HAP-1 (cell line): Measurements from ENCODE around the gene GPX5.

Source experiments
- DNase-seq, 2 experiments: peaks; one replicate each; pipeline ENCODE4 v3.0.0-alpha.2; 2016 to 2020; ENCODE audit warnings: low spot score in 2 of 2
- H3K27me3 ChIP-seq: fragments of 250-450 bp; sonication (Bioruptor Pico); 2 replicates; pipeline ENCODE4 v1.5.1; 2020; ENCODE audit warnings: low read depth, mild to moderate bottlenecking, moderate library complexity
- H3K36me3 ChIP-seq: fragments of 250-450 bp; sonication (Bioruptor Pico); replicated peaks from 2 replicates; pipeline ENCODE4 v1.5.1; 2020; ENCODE audit warnings: mild to moderate bottlenecking
- H3K4me1 ChIP-seq: fragments of 250-450 bp; sonication (Bioruptor Pico); 2 replicates; pipeline ENCODE4 v1.5.1; 2020; ENCODE audit warnings: mild to moderate bottlenecking
- H3K4me3 ChIP-seq: fragments of 250-450 bp; sonication (Bioruptor Pico); 2 replicates; pipeline ENCODE4 v1.5.1; 2020; ENCODE audit warnings: mild to moderate bottlenecking, moderate library complexity
- H3K9me3 ChIP-seq: fragments of 250-450 bp; sonication (Bioruptor Pico); 2 replicates; pipeline ENCODE4 v1.5.1; 2020; ENCODE audit warnings: mild to moderate bottlenecking, moderate library complexity
- in situ Hi-C: fragments of 300-500 bp; cut with MboI; formaldehyde crosslinking; loops from 3 replicates; pipeline ENCODE4 v1.14.3; 2020; ENCODE audit warnings: low sequenced_read_pairs, inconsistent platforms, mixed read lengths

GPX5 gene

GRCh38 chr6:28525496-28526039, at the start of gene GPX5:
Gene GPX5, plus strand, starts transcription at chr6:28525881. Its CDS starts 133 bp downstream, at chr6:28526014.
- Histone ChIP-seq H3K27me3 (peaks cover 15% of the 10 kb centered on the region; the same call in 1 of the 2 replicates), H3K9me3 (no peaks in the 10 kb centered on the region)

DNA sequence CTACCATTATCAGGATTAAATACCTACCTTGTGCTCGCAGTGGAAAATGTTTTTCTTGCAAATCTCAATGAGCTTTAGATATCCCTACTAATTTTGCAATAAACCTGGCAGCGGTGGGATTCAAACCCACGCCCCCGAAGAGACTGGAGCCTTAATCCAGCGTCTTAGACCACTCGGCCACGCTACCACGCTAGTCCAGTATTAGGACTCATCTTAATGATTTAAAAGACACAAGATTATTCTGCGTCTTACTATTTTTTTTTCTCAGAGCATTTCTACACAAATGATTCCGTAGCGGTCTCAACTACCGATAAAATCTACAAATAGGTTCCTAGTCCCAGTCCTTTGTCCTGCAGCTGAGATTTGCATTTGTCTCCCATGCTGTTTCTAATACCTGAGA, 47.2 kb upstream of the GPX5 start:
- no peaks in the 10 kb centered on the region for H3K4me1 ChIP-seq
- H3K27me3 ChIP-seq, result peaks cover 13% of the 10 kb centered on the region; the same call in 1 of the 2 replicates
- no peak overlapping the region for H3K4me3 ChIP-seq
- no peak for DNase-seq
- in situ Hi-C loops, result no loop called here
- no peaks in the 10 kb centered on the region for H3K36me3 ChIP-seq
- 0 out of 2 replicates have a peak, but pooled peaks cover 2% of the 10 kb centered on the region for H3K9me3 ChIP-seq

More at GRCh38 chr6:28525496-28526039, at the start of gene GPX5:
- Histone ChIP-seq H3K4me1 (no peaks in the 10 kb centered on the region), H3K4me3 (no peak within 1 kb of the TSS), H3K36me3 (no peaks in the 10 kb centered on the region)
- DNase-seq, result no peak
- in situ Hi-C loops, result no loop called here

GRCh38 chr6:28480253-28480932, 45.3 kb upstream of the GPX5 start:
- in situ Hi-C loops, result no loop called here
- DNase-seq, result no peak
- peaks cover 13% of the 10 kb centered on the region; the same call in 1 of the 2 replicates for H3K27me3 ChIP-seq

GRCh38 chr6:28485482-28485881, 40.2 kb upstream of the GPX5 start:
- no peak overlapping the region for H3K4me3 ChIP-seq
- DNase-seq, result no peak

More at GRCh38 chr6:28480253-28480932, 45.3 kb upstream of the GPX5 start:
- Histone ChIP-seq H3K4me3 (no peak overlapping the region), H3K9me3 (0 out of 2 replicates have a peak, but pooled peaks cover 2% of the 10 kb centered on the region), H3K4me1 (no peaks in the 10 kb centered on the region), H3K36me3 (no peaks in the 10 kb centered on the region)

GRCh38 chr6:28486533-28486932, 39.1 kb upstream of the GPX5 start:
- Histone ChIP-seq H3K4me1 (no peaks in the 10 kb centered on the region), H3K9me3 (no peaks in the 10 kb centered on the region), H3K27me3 (peaks cover 6% of the 10 kb centered on the region; the same call in 1 of the 2 replicates), H3K4me3 (no peak overlapping the region), H3K36me3 (no peaks in the 10 kb centered on the region)
- no peak for DNase-seq
- in situ Hi-C loops, result no loop called here

More at GRCh38 chr6:28485482-28485881, 40.2 kb upstream of the GPX5 start:
- no peaks in the 10 kb centered on the region for H3K36me3 ChIP-seq
- no peaks in the 10 kb centered on the region for H3K4me1 ChIP-seq
- H3K27me3 ChIP-seq, result peaks cover 9% of the 10 kb centered on the region; the same call in 1 of the 2 replicates
- no peaks in the 10 kb centered on the region for H3K9me3 ChIP-seq
- in situ Hi-C loops, result no loop called here

DNA sequence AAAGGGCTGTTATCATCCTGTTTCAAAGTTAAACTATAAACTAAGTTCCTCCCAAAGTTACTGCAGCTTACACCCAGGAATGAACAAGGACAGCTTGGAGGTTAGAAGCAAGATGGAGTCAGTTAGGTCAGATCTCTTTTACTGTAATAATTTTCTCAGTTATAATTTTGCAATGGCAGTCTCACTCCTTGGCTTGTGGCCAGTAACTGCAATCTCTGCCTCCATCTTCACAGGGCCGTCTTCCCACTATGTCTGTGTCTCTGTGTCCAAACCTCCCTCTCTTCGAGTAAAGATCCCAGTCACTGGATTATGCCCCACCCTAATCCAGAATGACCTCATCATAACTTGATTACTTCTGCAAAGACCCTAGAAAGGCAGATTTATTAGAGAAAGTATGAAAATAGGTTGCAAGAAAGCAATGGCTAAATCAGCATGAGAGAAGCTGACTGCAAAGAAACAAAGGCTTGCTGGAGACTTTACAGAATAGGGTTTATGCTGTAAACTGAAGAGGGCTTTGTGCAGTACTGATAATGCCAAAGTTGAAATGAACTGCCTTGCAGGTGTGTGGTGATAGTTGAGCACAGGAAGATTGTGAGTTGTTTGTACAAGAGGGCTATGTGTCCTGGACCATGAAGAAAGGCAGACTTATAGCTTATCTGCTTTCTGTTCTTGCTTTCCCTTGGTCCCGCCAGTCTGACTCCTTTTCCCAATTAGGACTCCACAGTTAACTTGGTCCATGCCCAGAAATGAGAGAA, 38.5 kb upstream of the GPX5 start:
- peaks cover 2% of the 10 kb centered on the region; the same call in 1 of the 2 replicates for H3K27me3 ChIP-seq
- H3K36me3 ChIP-seq, result no peaks in the 10 kb centered on the region
- no peaks in the 10 kb centered on the region for H3K4me1 ChIP-seq
- H3K9me3 ChIP-seq, result no peaks in the 10 kb centered on the region
- H3K4me3 ChIP-seq, result no peak overlapping the region
- in situ Hi-C loops, result no loop called here
- DNase-seq, result no peak

GRCh38 chr6:28488916-28489365, 36.7 kb upstream of the GPX5 start:
- Histone ChIP-seq H3K4me3 (no peak overlapping the region), H3K9me3 (no peaks in the 10 kb centered on the region), H3K27me3 (no peaks in the 10 kb centered on the region), H3K36me3 (no peaks in the 10 kb centered on the region), H3K4me1 (no peaks in the 10 kb centered on the region)
- DNase-seq, result peak in 1 of 2 experiments; percentile 48
- in situ Hi-C loops, result no loop called here

DNA sequence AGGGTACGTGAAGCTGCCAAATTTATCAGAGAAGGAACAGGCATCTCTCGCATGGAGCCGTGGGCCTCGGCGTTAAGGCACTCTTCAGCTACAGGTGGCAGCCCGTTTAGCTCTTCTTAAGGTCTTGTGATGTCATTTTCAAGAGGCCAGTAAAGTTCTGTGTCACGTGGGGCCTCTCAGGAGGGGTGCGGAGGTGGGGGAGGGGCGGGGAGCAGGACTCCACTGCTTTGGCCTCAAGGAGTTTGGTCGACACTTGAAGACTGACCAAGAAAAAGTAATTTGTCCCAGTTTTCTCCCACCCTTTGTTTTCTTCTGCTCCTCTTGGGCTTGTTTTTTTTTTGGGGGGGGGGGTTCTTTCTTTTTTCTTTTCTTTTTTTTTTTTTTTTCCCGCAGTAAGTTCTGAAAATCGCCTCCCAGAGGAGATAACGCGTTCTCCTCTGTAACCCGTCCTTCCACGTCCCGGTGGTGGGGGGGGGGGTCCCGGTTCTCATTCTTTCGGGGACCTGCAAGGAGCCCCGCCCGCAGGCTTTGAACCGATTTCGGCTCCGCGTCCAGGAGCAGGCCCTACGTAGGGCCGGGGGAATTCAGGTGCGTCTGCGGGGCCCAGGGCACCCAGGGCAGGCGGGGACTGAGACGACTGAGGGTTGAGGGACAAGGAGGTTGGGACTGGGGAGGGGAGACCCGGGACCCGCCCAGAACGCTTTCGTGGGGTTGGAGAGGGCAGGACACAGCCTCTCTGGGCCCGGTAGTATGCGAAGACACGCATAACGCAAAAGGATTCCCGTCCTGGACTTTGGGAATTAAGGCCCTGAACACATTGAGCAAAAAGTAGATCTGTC, 36.1 kb upstream of the GPX5 start:
- Histone ChIP-seq H3K4me1 (no peaks in the 10 kb centered on the region), H3K9me3 (no peaks in the 10 kb centered on the region), H3K27me3 (no peaks in the 10 kb centered on the region), H3K4me3 (no peak overlapping the region), H3K36me3 (no peaks in the 10 kb centered on the region)
- DNase-seq, result no peak
- in situ Hi-C loops, result no loop called here

- no peaks in the 10 kb centered on the region for H3K4me1 ChIP-seq
- H3K36me3 ChIP-seq, result no peaks in the 10 kb centered on the region
- no peaks in the 10 kb centered on the region for H3K27me3 ChIP-seq
- in situ Hi-C loops, result no loop called here
- no peak for DNase-seq
- H3K9me3 ChIP-seq, result no peaks in the 10 kb centered on the region
- no peak overlapping the region for H3K4me3 ChIP-seq
These were observed 35.3 kb upstream of the GPX5 start for GRCh38 chr6:28490205-28490890.

DNA sequence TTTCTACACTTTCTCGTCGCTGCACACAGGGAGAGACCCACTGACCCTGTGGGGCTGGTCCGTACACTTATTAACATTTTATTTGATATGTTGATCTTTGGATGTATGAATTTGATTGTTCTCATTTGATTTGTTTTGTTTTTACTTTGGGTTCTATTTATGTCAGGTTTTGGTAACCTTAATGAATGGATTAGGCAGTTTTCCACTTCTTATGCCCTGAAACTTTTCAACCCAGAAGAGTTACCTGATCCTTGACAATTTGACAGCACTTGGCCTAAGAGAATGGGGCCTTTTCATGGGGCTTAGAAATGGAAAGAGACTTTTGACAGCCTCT, 33.7 kb upstream of the GPX5 start:
- Histone ChIP-seq H3K9me3 (no peaks in the 10 kb centered on the region), H3K4me1 (no peaks in the 10 kb centered on the region), H3K36me3 (no peaks in the 10 kb centered on the region), H3K4me3 (no peak overlapping the region), H3K27me3 (no peaks in the 10 kb centered on the region)
- no peak for DNase-seq
- in situ Hi-C loops, result no loop called here

DNA sequence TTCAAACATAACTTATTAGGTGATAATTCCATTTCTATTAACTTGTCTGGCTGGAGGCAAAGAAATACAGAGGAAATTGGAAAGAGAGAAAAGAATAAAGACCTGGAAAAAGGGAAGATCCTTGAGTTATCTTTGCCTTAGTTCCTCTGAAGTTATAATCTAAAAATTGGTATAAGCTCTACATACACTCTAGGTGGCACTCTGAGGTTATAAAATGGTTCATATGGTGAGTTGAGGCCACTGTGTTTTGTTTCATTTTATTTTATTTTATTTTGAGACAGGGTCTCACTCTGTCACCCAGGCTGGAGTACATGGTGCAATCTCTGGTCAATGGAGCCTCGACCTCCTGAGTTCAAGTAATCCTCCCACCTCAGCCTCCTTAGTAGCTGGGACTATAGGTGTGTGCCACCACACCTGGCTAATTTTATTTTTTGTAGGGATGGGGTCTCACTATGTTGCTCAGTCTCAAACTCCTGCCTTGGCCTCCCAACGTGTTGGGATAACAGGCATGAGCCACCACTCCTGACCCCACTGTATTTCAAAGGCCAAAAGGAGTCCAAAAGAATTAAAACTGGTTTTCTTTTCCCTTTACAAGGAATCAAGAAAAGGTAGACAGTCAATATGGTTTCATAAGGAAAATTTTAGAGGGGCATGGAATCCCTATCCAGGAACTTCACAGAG, 29.4 kb upstream of the GPX5 start:
- no peaks in the 10 kb centered on the region for H3K27me3 ChIP-seq
- peak in 1 of 2 experiments; percentile 13 for DNase-seq
- no peaks in the 10 kb centered on the region for H3K9me3 ChIP-seq

DNA sequence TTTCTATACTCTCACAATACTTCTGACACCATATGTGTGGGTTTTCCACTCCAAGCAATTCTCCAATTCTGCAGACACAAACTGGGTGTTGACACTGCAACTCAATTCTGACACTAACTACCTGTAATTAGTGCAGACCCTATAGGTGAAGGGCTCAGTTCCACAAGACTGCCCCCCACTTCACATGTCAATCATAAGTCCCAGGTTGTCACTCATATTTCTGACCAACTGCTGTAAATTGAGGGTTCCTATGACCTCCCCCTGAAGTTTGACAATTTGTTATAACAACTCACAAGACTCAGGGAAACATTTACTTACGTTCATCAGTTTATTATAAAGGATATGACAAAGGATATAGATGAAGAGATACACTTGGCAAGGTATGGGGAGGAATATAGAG, 28.4 kb upstream of the GPX5 start:
- Histone ChIP-seq H3K9me3 (no peaks in the 10 kb centered on the region), H3K27me3 (no peaks in the 10 kb centered on the region), H3K4me1 (peaks cover 6% of the 10 kb centered on the region; the same call in 1 of the 2 replicates), H3K36me3 (no peaks in the 10 kb centered on the region), H3K4me3 (no peak overlapping the region)
- in situ Hi-C loops, result no loop called here
- DNase-seq, result no peak

More for the DNA sequence above, 29.4 kb upstream of the GPX5 start:
- no peak overlapping the region for H3K4me3 ChIP-seq
- in situ Hi-C loops, result no loop called here
- peaks cover 6% of the 10 kb centered on the region; the same call in 1 of the 2 replicates for H3K4me1 ChIP-seq
- no peaks in the 10 kb centered on the region for H3K36me3 ChIP-seq
